Measurements from ENCODE around the gene PPM1E. TPM values are rescaled to one million over a fixed set of nuclear protein-coding genes. Genes with fewer than 3 reads are reported as not detected.

The PPM1E gene
- 0.02 and 0.04 TPM in 2 replicates for polyA plus RNA-seq (2011; rRNA removed)
- 0.05 and 0.10 TPM in 2 replicates for polyA minus RNA-seq (2011; rRNA and poly(A)+ RNA removed)

GRCh38 chr17:58755577-58756245 is at the start of gene PPM1E:
Gene PPM1E (plus strand): TSS chr17:58755854.
- Histone ChIP-seq H3K4me3 (ENCODE audit: low read depth, low read length) (peak within 1 kb of the TSS; percentile 46), H3K27me3 (ENCODE audit: control insufficient read depth, insufficient read depth, low read length) (peaks cover 19% of the 10 kb centered on the region), H3K36me3 (ENCODE audit: control insufficient read depth, insufficient read depth, low read length) (no peaks in the 10 kb centered on the region)
- POLR2A ChIA-PET, result no interaction called here
- TF ChIP-seq CTCF (IDR thresholded peaks at IDR 0.05; ENCODE audit: insufficient read depth, low read depth, low read length), result no peak
- no peak for DNase-seq (ENCODE audit: low read depth)
- CTCF ChIA-PET, result interaction anchor here (1.0 kb wide), 1 partner anchor 10 kb away, joined by 3 read pairs; no protein-coding TSS in a partner anchor

DNA sequence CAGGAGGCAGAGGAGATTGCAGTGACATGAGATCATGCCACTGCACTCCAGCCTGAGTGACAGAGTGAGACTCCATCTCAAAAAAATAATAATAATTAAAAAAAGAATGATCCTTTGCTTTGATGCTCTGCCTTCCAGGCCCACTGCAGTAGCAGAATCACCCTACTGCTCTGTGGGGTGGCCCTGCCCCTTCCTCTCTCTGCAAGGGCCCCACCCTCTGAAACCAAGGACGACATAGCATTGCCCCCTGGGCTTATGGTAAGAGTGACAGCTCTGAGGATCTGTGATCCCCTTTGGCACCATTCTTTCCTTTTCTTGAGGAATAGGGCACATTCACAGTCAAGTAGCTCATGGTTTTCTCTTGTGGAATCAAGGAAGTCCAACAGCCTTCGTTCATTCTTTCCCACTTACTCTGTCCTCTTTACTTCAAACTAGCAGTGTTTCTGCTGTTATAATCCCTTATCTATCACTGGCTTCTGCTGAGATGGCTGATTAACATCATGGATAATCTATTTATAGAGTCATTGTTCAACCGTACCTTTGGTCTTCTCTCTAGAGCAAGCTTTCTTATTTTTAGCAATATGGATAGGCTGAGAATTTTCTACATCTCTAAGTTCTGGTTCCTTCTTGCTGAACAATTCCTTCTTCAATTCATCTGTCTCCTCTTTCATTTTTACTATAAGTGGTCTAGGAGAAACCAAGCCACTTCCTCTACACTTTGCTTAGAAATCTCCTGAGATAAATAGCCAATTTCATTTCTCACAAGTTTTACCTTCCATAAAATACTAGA is 49.1 kb upstream of the PPM1E start:
- Histone ChIP-seq H3K27me3 (ENCODE audit: control insufficient read depth, insufficient read depth, low read length) (no peaks in the 10 kb centered on the region), H3K36me3 (ENCODE audit: control insufficient read depth, insufficient read depth, low read length) (peaks cover 1% of the 10 kb centered on the region; the same call in 1 of the 2 replicates), H3K4me3 (ENCODE audit: low read depth, low read length) (no peak overlapping the region)
- no peak for DNase-seq (ENCODE audit: low read depth)
- TF ChIP-seq CTCF (IDR thresholded peaks at IDR 0.05; ENCODE audit: insufficient read depth, low read depth, low read length), result no peak
- ChIA-PET POLR2A (no interaction called here), CTCF (interaction anchor here (0.9 to 2.4 kb wide), 2 partner anchors 299 to 302 kb away, joined by 3 to 12 read pairs; no protein-coding TSS in a partner anchor)

- DNase-seq (ENCODE audit: low read depth), result no peak
- H3K27me3 ChIP-seq (ENCODE audit: control insufficient read depth, insufficient read depth, low read length), result no peaks in the 10 kb centered on the region
- TF ChIP-seq CTCF (IDR thresholded peaks at IDR 0.05; ENCODE audit: insufficient read depth, low read depth, low read length), result peak; percentile 66
- H3K4me3 ChIP-seq (ENCODE audit: low read depth, low read length), result no peak overlapping the region
- ChIA-PET CTCF (interaction anchor here (0.6 to 3.5 kb wide), 14 partner anchors 8 to 1816 kb away, joined by 3 to 39 read pairs (median 4); no protein-coding TSS in a partner anchor), POLR2A (no interaction called here)
- 0 out of 2 replicates have a peak, but pooled peaks cover 1% of the 10 kb centered on the region for H3K36me3 ChIP-seq (ENCODE audit: control insufficient read depth, insufficient read depth, low read length)
Observed at GRCh38 chr17:58710948-58711552, 44.6 kb upstream of the PPM1E start.

GRCh38 chr17:58722274-58722673 is 33.4 kb upstream of the PPM1E start:
- POLR2A ChIA-PET, result no interaction called here
- Histone ChIP-seq H3K4me3 (ENCODE audit: low read depth, low read length) (no peak overlapping the region), H3K27me3 (ENCODE audit: control insufficient read depth, insufficient read depth, low read length) (no peaks in the 10 kb centered on the region), H3K36me3 (ENCODE audit: control insufficient read depth, insufficient read depth, low read length) (no peaks in the 10 kb centered on the region)
- DNase-seq (ENCODE audit: low read depth), result no peak
- TF ChIP-seq CTCF (IDR thresholded peaks at IDR 0.05; ENCODE audit: insufficient read depth, low read depth, low read length), result no peak
- CTCF ChIA-PET, result no interaction called here

DNA sequence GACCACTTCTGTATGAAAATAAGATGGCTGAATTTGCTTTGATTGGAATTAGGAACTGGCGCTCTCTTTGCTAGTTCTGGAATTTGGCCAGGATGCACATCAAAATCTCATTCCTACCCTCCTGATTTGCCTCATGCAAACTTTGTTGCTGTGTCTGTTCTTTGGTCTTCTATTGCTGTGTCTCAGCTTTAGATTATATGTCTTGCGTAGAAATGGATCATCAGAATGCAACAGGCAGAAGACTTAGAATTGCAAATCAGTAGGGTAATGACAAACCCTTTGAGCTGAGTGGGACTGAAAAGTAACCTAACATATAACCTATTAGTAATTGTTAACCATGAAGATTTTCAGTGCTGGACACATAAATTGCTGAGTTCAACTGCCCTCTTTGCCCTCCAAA is 33.0 kb upstream of the PPM1E start:
- Histone ChIP-seq H3K36me3 (ENCODE audit: control insufficient read depth, insufficient read depth, low read length) (no peaks in the 10 kb centered on the region), H3K27me3 (ENCODE audit: control insufficient read depth, insufficient read depth, low read length) (no peaks in the 10 kb centered on the region), H3K4me3 (ENCODE audit: low read depth, low read length) (no peak overlapping the region)
- ChIA-PET CTCF (interaction anchor here (0.6 kb wide), 1 partner anchor 12 kb away, joined by 5 read pairs; no protein-coding TSS in a partner anchor), POLR2A (no interaction called here)
- no peak for DNase-seq (ENCODE audit: low read depth)
- no peak for TF ChIP-seq CTCF (IDR thresholded peaks at IDR 0.05; ENCODE audit: insufficient read depth, low read depth, low read length)
